HepG2 (cell line): ENCODE results near the gene FOXA3. TPM values are rescaled to one million over a fixed set of nuclear protein-coding genes. Genes with fewer than 3 reads are reported as not detected.

Source experiments
- ATF1 ChIP-seq: IDR thresholded peaks from 2 replicates; pipeline ENCODE4 v1.6.1; 2016; ENCODE audit warnings: mild to moderate bottlenecking, control low read depth
- ETV5 ChIP-seq: IDR thresholded peaks from 2 replicates; pipeline ENCODE4 v1.6.1; 2018; ENCODE audit warnings: missing biosample characterization, missing genetic modification reagents, inconsistent platforms, borderline replicate concordance
- FOXC1 ChIP-seq: sonication (generic); formaldehyde crosslinking; IDR thresholded peaks from 2 replicates; pipeline ENCODE4 v1.8.0; 2022; ENCODE audit warnings: mild to moderate bottlenecking, missing genetic modification reagents, borderline replicate concordance
- KDM1A ChIP-seq: IDR thresholded peaks from 2 replicates; pipeline ENCODE4 v1.6.1; 2016; ENCODE audit warnings: missing compliant biosample characterization
- KMT2B ChIP-seq: IDR thresholded peaks from 2 replicates; pipeline ENCODE4 v1.6.1; 2016; ENCODE audit warnings: missing genetic modification reagents, missing compliant biosample characterization
- MED1 ChIP-seq: sonication (generic); formaldehyde crosslinking; IDR thresholded peaks from 2 replicates; pipeline ENCODE4 v1.4.0; 2020; ENCODE audit warnings: missing genetic modification reagents
- RAD21 ChIP-seq: fragments of 450-650 bp; formaldehyde crosslinking; IDR thresholded peaks from 2 replicates; pipeline ENCODE4 v1.5.0; 2020; ENCODE audit warnings: mild to moderate bottlenecking
- RBM39 ChIP-seq: fragments of 200-400 bp; formaldehyde crosslinking; IDR thresholded peaks from one replicate; pipeline ENCODE4 v1.6.1; 2018; ENCODE audit warnings: antibody characterized with exemption, mild to moderate bottlenecking, low read depth, low read length; ENCODE audit not compliant: poor library complexity, severe bottlenecking
- SALL1 ChIP-seq: sonication (generic); formaldehyde crosslinking; IDR thresholded peaks from 2 replicates; pipeline ENCODE4 v1.8.0; 2022; ENCODE audit warnings: mild to moderate bottlenecking, missing genetic modification reagents
- SPEN ChIP-seq: sonication (generic); formaldehyde crosslinking; IDR thresholded peaks from 2 replicates; pipeline ENCODE4 v1.5.1; 2020; ENCODE audit warnings: low read depth, mild to moderate bottlenecking, missing genetic modification reagents
- UBTF ChIP-seq: sonication (generic); formaldehyde crosslinking; IDR thresholded peaks from 2 replicates; pipeline ENCODE4 v1.4.0; 2020; ENCODE audit warnings: mild to moderate bottlenecking, missing genetic modification reagents
- ZGPAT ChIP-seq: IDR thresholded peaks from 2 replicates; pipeline ENCODE4 v1.6.1; 2016; ENCODE audit warnings: mild to moderate bottlenecking
- ZNF281 ChIP-seq: sonication (generic); formaldehyde crosslinking; IDR thresholded peaks from 2 replicates; pipeline ENCODE4 v1.4.0; 2020; ENCODE audit warnings: missing genetic modification reagents, borderline replicate concordance
- ZNF317 ChIP-seq: sonication (generic); formaldehyde crosslinking; IDR thresholded peaks from 2 replicates; pipeline ENCODE4 v1.5.0; 2020; ENCODE audit warnings: mild to moderate bottlenecking, missing genetic modification reagents
- ZNF33B ChIP-seq: sonication (generic); formaldehyde crosslinking; IDR thresholded peaks from 2 replicates; pipeline ENCODE4 v1.5.1; 2020; ENCODE audit warnings: mild to moderate bottlenecking, missing genetic modification reagents
- ZNF501 ChIP-seq: sonication (generic); formaldehyde crosslinking; IDR thresholded peaks from 2 replicates; pipeline ENCODE4 v1.5.1; 2020; ENCODE audit warnings: mild to moderate bottlenecking, moderate library complexity, missing genetic modification reagents
- ZNF574 ChIP-seq: sonication (generic); formaldehyde crosslinking; IDR thresholded peaks from 2 replicates; pipeline ENCODE4 v1.4.0; 2020; ENCODE audit warnings: missing genetic modification reagents
- ZNF614 ChIP-seq: IDR thresholded peaks from 2 replicates; pipeline ENCODE4 v1.6.1; 2018; ENCODE audit warnings: missing biosample characterization, missing genetic modification reagents, inconsistent platforms, borderline replicate concordance
- ZNF691 ChIP-seq: sonication (generic); formaldehyde crosslinking; IDR thresholded peaks from 2 replicates; pipeline ENCODE4 v1.4.0; 2020; ENCODE audit warnings: missing genetic modification reagents, low read depth, mild to moderate bottlenecking, borderline replicate concordance
- polyA plus RNA-seq, 8 experiments: library from polyadenylated mRNA; depleted of rRNA in 3 of 8; stranded (reverse) in 7 of 8; unstranded in 1 of 8; fragments of >200 nt; fragmentation: Illumina TruSeq in 4 of 8; extraction: Trizol in 4 of 8; gene quantifications; 2 replicates each; pipeline versions ENCODE4 v1.2.1 to v1.2.3, GENCODE V29; 2011 to 2016; ENCODE audit warnings: low read depth in 4 of 8, missing spikeins in 1 of 8, mixed read lengths in 1 of 8; ENCODE audit not compliant: insufficient read depth in 1 of 8
- total RNA-seq, 5 experiments: library from RNA; depleted of rRNA; stranded (reverse); fragments of >200 nt; fragmentation: Illumina TruSeq; extraction: Trizol; gene quantifications; 2 replicates each; pipeline ENCODE4 v1.2.3, GENCODE V29; 2016; ENCODE audit warnings: low read depth in 1 of 5

Gene FOXA3
- total and polyA plus RNA-seq, 2 of the 13 experiments (the other 11 are each of a cell fraction or from before 2014, with no cell fraction given), result 29.8 to 47.6 TPM

GRCh38 chr19:45817010-45817724 lies 47.0 kb upstream of the FOXA3 start (continued):
- TF ChIP-seq KDM1A, result no peak
- TF ChIP-seq ZNF317 (CRISPR knock-in tag), result no peak
- no peak for TF ChIP-seq ATF1
- TF ChIP-seq ZNF281 (CRISPR knock-in tag), result no peak
- TF ChIP-seq RAD21 (CRISPR knock-in tag), result peak; percentile 80
- TF ChIP-seq ZNF501 (CRISPR knock-in tag), result 0 out of 2 replicates have a peak, but pooled peaks have one; percentile 44
- TF ChIP-seq ZNF574 (CRISPR knock-in tag), result peak; percentile 28; the same call in 1 of the 2 replicates
- 0 out of 2 replicates have a peak, but pooled peaks have one; percentile 22 for TF ChIP-seq FOXC1 (CRISPR knock-in tag)
- TF ChIP-seq KMT2B (CRISPR knock-in tag), result no peak
- peak; percentile 48; the same call in 1 of the 2 replicates for TF ChIP-seq ZNF614 (CRISPR knock-in tag)
- TF ChIP-seq ZGPAT (CRISPR knock-in tag), result peak; percentile 58
- no peak for TF ChIP-seq ZNF33B (CRISPR knock-in tag)
- TF ChIP-seq MED1, result peak; percentile 57
- peak; percentile 95 for TF ChIP-seq RBM39
- TF ChIP-seq UBTF, result peak; percentile 50; the same call in 1 of the 2 replicates
- peak; percentile 54 for TF ChIP-seq SALL1 (CRISPR knock-in tag)
- TF ChIP-seq ZNF691 (CRISPR knock-in tag), result peak; percentile 48; the same call in 1 of the 2 replicates
- TF ChIP-seq ETV5 (CRISPR knock-in tag), result peak; percentile 29; the same call in 1 of the 2 replicates
- peak; percentile 33; the same call in 1 of the 2 replicates for TF ChIP-seq SPEN (CRISPR knock-in tag)
